Cardiac muscle cell (in vitro differentiated cells and primary cell): ENCODE data around the gene PINK1. TPM values are rescaled to one million over a fixed set of nuclear protein-coding genes. Genes with fewer than 3 reads are reported as not detected.

Source experiments
- DNase-seq, 2 donors: peaks; one replicate each; pipeline versions ENCODE4 v3.0.0 to v3.0.0-alpha.2; 2010 to 2017; ENCODE audit warnings: low read depth in 1 of 2, low spot score in 1 of 2
- H3K27ac ChIP-seq: fragments of 200-600 bp; sonication (generic); 2 replicates; pipeline ENCODE4 v1.5.1; 2016
- H3K27me3 ChIP-seq: fragments of 200-600 bp; sonication (generic); 2 replicates; pipeline ENCODE4 v1.6.0; 2016; ENCODE audit warnings: control low read depth
- H3K36me3 ChIP-seq: fragments of 200-600 bp; sonication (generic); 2 replicates; pipeline ENCODE4 v1.5.1; 2016; ENCODE audit warnings: control low read depth
- H3K4me1 ChIP-seq: fragments of 200-600 bp; sonication (generic); 2 replicates; pipeline ENCODE4 v1.8.1; 2017; ENCODE audit warnings: low read depth, mild to moderate bottlenecking, mixed run types
- H3K4me3 ChIP-seq: fragments of 200-600 bp; sonication (generic); 2 replicates; pipeline ENCODE4 v1.5.1; 2016; ENCODE audit warnings: mild to moderate bottlenecking
- H3K9me3 ChIP-seq: fragments of 200-600 bp; sonication (generic); 2 replicates; pipeline ENCODE4 v1.5.1; 2017; ENCODE audit warnings: low read depth, mild to moderate bottlenecking, control low read depth
- polyA plus RNA-seq: library from polyadenylated mRNA; unstranded; fragments of >200 nt; fragmentation: Nextera tagmentation; extraction: Ambion mirVana; gene quantifications from 2 replicates; pipeline ENCODE4 v1.2.1, GENCODE V29; 2016
- total RNA-seq: library from RNA; depleted of rRNA; stranded (reverse); fragments of >200 nt; gene quantifications from 2 replicates; pipeline ENCODE4 v1.2.3, GENCODE V29; 2016
- TF ChIP-seq, protein P1 (sequence below): IDR thresholded peaks from 2 replicates; pipeline ENCODE4 v1.5.1; 2012; ENCODE audit warnings: low read depth, mild to moderate bottlenecking, low read length

Gene PINK1
- total and polyA plus RNA-seq, 2 experiments from 2014 or later, result 135 to 179 TPM

- Histone ChIP-seq H3K27me3 (no peaks in the 10 kb centered on the region), H3K27ac (no peak overlapping the region), H3K4me1 (no peaks in the 10 kb centered on the region), H3K4me3 (no peak overlapping the region), H3K9me3 (no peaks in the 10 kb centered on the region), H3K36me3 (no peaks in the 10 kb centered on the region)
- no peak for DNase-seq
- TF ChIP-seq, protein P1, sequence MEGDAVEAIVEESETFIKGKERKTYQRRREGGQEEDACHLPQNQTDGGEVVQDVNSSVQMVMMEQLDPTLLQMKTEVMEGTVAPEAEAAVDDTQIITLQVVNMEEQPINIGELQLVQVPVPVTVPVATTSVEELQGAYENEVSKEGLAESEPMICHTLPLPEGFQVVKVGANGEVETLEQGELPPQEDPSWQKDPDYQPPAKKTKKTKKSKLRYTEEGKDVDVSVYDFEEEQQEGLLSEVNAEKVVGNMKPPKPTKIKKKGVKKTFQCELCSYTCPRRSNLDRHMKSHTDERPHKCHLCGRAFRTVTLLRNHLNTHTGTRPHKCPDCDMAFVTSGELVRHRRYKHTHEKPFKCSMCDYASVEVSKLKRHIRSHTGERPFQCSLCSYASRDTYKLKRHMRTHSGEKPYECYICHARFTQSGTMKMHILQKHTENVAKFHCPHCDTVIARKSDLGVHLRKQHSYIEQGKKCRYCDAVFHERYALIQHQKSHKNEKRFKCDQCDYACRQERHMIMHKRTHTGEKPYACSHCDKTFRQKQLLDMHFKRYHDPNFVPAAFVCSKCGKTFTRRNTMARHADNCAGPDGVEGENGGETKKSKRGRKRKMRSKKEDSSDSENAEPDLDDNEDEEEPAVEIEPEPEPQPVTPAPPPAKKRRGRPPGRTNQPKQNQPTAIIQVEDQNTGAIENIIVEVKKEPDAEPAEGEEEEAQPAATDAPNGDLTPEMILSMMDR, result no peak
Observed at GRCh38 chr1:20700636-20701215, 67.5 kb downstream of the PINK1 start.

Other genes starting within 250 kb of the PINK1 start
- gene CAMK2N1, start 147.2 kb upstream of the PINK1 start, total RNA-seq, result 0.30 and 0.60 TPM in 2 replicates
- gene CAMK2N1, start 147.2 kb upstream of the PINK1 start, polyA plus RNA-seq, result 1.2 and 1.4 TPM in 2 replicates
- gene MUL1, start 125.3 kb upstream of the PINK1 start, total RNA-seq, result 34.4 and 38.1 TPM in 2 replicates
- gene MUL1, start 125.3 kb upstream of the PINK1 start, polyA plus RNA-seq, result 42.7 and 45.7 TPM in 2 replicates
- 3.6 and 3.8 TPM in 2 replicates for gene FAM43B, start 80.9 kb upstream of the PINK1 start, total RNA-seq
- gene FAM43B, start 80.9 kb upstream of the PINK1 start, polyA plus RNA-seq, result 3.7 and 7.6 TPM in 2 replicates
- gene CDA, start 44.4 kb upstream of the PINK1 start, total RNA-seq, result not detected in 2 replicates
- not detected in 2 replicates for gene CDA, start 44.4 kb upstream of the PINK1 start, polyA plus RNA-seq
- 176 and 223 TPM in 2 replicates for gene DDOST, start 27.9 kb downstream of the PINK1 start, total RNA-seq
- gene DDOST, start 27.9 kb downstream of the PINK1 start, polyA plus RNA-seq, result 308 and 326 TPM in 2 replicates
- gene KIF17, start 84.5 kb downstream of the PINK1 start, total RNA-seq, result 1.9 and 15.0 TPM in 2 replicates
- gene KIF17, start 84.5 kb downstream of the PINK1 start, polyA plus RNA-seq, result 1.1 and 8.4 TPM in 2 replicates
- 0.98 and 1.9 TPM in 2 replicates for gene SH2D5, start 99.2 kb downstream of the PINK1 start, total RNA-seq
- 1.1 and 1.4 TPM in 2 replicates for gene SH2D5, start 99.2 kb downstream of the PINK1 start, polyA plus RNA-seq
- gene HP1BP3, start 153.8 kb downstream of the PINK1 start, total RNA-seq, result 144 and 178 TPM in 2 replicates
- gene HP1BP3, start 153.8 kb downstream of the PINK1 start, polyA plus RNA-seq, result 91.0 and 135 TPM in 2 replicates